ENCODE measurements around the gene CYP4A22. TPM values are rescaled to one million over a fixed set of nuclear protein-coding genes. Genes with fewer than 3 reads are reported as not detected.
"Not testable (repeated sequence)": the region's sequence is repeated elsewhere in the genome, so short reads cannot be mapped to it uniquely, and the experiment has no call there.

The CYP4A22 gene
- polyA plus RNA-seq, 3 donors from 2014 or later = not detected

DNA sequence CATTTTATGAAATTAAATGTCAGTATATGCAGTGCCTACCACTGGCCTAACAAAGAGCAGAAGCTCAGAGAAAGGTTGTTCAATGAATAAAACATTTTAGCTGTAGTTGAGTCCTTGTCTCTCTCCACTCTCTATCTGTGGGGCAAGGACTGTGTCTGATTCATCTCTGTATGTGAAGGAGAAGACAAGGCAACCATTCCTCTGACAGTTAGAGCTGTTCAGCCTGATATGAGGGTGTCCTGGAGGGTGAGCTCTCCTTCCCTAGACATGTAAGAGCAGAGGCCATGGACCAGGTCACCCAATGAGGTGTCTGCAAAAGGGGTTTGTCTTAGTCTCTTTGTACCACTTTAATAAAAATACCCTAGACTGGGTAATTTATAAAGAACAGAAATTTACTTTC is 57.1 kb downstream of the CYP4A22 start:
- H3K27me3 Mint-ChIP-seq (ENCODE audit: low read depth in 3 of 3) = peaks cover 2 to 9% (median 5%) of the 10 kb centered on the region in 3 donors
- DNase-seq = no peak
- no peaks in the 10 kb centered on the region for H3K36me3 Mint-ChIP-seq
- no peak overlapping the region for H3K27ac Mint-ChIP-seq
- peaks cover 0 to 2% of the 10 kb centered on the region in 2 donors for H3K4me1 Mint-ChIP-seq
- H3K4me3 Mint-ChIP-seq = no peak overlapping the region
- peaks cover 0 to 1% (median 0%) of the 10 kb centered on the region in 6 donors for H3K9me3 Mint-ChIP-seq

DNA sequence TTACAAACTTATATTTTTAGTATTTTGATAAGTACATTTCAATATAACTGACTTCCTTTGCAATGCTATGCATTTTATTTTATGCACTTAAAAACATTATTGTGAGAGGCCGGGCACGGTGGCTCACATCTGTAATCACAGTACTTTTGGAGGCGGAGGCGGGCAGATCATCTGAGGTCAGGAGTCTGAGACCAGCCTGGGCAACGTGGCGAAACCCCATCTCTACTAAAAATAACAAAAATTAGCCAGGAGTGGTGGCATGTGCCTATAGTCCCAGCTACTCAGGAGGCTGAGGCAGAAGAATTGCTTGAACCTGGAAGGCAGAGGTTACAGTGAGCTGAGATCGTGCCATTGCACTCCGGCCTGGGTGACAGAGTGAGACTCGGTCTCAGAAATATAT is 58.7 kb downstream of the CYP4A22 start:
- H3K4me3 Mint-ChIP-seq, H3K27ac Mint-ChIP-seq, H3K9me3 Mint-ChIP-seq, H3K4me1 Mint-ChIP-seq, H3K36me3 Mint-ChIP-seq, DNase-seq: not testable (repeated sequence)
- H3K27me3 Mint-ChIP-seq (ENCODE audit: low read depth in 3 of 3) = peaks cover 2 to 11% (median 5%) of the 10 kb centered on the region in 3 donors

DNA sequence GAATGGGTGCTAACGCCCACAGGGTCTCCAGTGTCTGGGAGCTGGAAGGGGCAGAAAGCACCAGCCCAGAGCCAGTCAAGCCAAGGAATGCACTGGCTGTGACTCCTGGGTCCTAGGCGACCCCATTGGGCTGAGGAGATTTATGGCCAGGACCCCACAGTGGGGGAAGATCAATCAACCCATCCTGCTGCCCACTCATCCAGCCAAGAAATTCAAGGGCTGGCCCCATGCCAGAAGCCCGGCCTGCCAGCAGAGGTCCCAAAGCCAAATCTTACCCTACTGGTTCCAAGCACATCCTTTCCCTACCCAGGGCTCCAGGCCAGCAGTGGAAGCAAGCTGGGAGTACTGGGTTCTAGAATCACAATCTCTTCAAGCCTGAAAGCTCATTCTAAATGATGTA is 59.4 kb downstream of the CYP4A22 start:
- Mint-ChIP-seq H3K36me3 (no peaks in the 10 kb centered on the region), H3K4me3 (no peak overlapping the region), H3K27me3 (ENCODE audit: low read depth in 3 of 3) (peaks cover 2 to 11% (median 5%) of the 10 kb centered on the region in 3 donors), H3K27ac (no peak overlapping the region), H3K9me3 (peaks cover 0 to 1% (median 0%) of the 10 kb centered on the region in 6 donors), H3K4me1 (peaks cover 0 to 2% of the 10 kb centered on the region in 2 donors)
- DNase-seq = no peak

DNA sequence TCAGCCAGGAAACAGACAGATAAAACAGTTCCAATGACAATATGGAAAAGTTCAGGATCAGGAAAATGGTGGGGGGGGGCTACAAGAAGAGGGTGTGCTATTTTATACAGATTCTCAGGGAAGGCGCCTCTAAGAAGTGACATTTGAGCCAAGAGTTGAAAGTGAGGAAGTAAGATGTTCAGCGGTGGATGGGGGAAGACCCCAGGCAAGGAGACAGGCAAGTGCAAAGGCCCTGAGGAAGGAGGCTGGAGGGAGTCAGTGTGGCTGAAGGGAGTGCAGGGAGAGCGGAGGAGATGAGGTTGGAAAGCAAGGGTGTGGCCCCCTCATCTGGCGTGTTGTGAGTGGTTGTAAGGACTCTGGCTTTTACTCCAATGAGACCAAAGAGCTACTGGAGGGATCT is 61.0 kb downstream of the CYP4A22 start:
- Mint-ChIP-seq H3K4me3 (no peak overlapping the region), H3K4me1 (no peaks in the 10 kb centered on the region), H3K9me3 (no peaks in the 10 kb centered on the region), H3K27ac (no peak overlapping the region), H3K27me3 (ENCODE audit: low read depth in 3 of 3) (peaks cover 2 to 8% (median 5%) of the 10 kb centered on the region in 3 donors), H3K36me3 (no peaks in the 10 kb centered on the region)
- no peak for DNase-seq

Other genes starting within 250 kb of the CYP4A22 start
- not detected for gene CYP4A11, start 196.0 kb upstream of the CYP4A22 start, polyA plus RNA-seq
- gene CYP4X1, start 113.8 kb upstream of the CYP4A22 start, polyA plus RNA-seq = not detected
- gene CYP4Z1, start 70.2 kb upstream of the CYP4A22 start, polyA plus RNA-seq = not detected
- 1 to 10 TPM in 1 of 3 donors, under 1 TPM in 1, not detected in 1; 0.58 to 7.5 TPM for gene PDZK1IP1, start 52.6 kb downstream of the CYP4A22 start, polyA plus RNA-seq
- 1 to 10 TPM in 1 of 3 donors, not detected in 2; 1.7 TPM for gene TAL1, start 94.8 kb downstream of the CYP4A22 start, polyA plus RNA-seq
- gene STIL, start 176.7 kb downstream of the CYP4A22 start, polyA plus RNA-seq = 1 to 10 TPM in 2 of 3 donors, under 1 TPM in 1; 0.54 to 1.8 (median 1.1) TPM
- 100 to 1,000 TPM; 122 to 171 (median 140) TPM for gene CMPK1, start 196.3 kb downstream of the CYP4A22 start, polyA plus RNA-seq